Adrenal gland (tissue), 12 donors: ENCODE results near the gene RAB20. TPM values are rescaled to one million over a fixed set of nuclear protein-coding genes. Genes with fewer than 3 reads are reported as not detected.

Experiments
- DNase-seq, 7 donors: peaks; one replicate each; pipeline ENCODE4 v3.0.0-alpha.2; 2019 to 2020
- H3K27ac ChIP-seq, 5 donors: fragments of 200-600 bp; sonication (generic) in 4 of 5; 1 replicate in 3 of 5; 2 replicates in 2 of 5; pipeline versions ENCODE4 v1.5.1 to v1.8.0; 2016 to 2020; ENCODE audit warnings: mild to moderate bottlenecking in 1 of 5
- H3K27me3 ChIP-seq: fragments of 200-600 bp; 2 replicates; pipeline ENCODE4 v1.8.0; 2021
- H3K36me3 ChIP-seq, 2 donors: fragments of 200-600 bp; replicated peaks in 1 of 2; 1 replicate in 1 of 2; 2 replicates in 1 of 2; pipeline versions ENCODE4 v1.5.1 to v1.8.0; 2018 to 2022
- H3K4me1 ChIP-seq, 2 donors: fragments of 200-600 bp; replicated peaks in 1 of 2; 1 replicate in 1 of 2; 2 replicates in 1 of 2; pipeline versions ENCODE4 v1.5.1 to v1.8.0; 2018 to 2021
- H3K4me3 ChIP-seq, 4 donors: fragments of 200-600 bp; sonication (generic) in 3 of 4; one replicate each; pipeline ENCODE4 v1.5.1; 2016 to 2018
- H3K9me3 ChIP-seq, 3 donors: fragments of 200-600 bp; sonication (generic) in 1 of 3; replicated peaks in 1 of 3; 1 replicate in 2 of 3; 2 replicates in 1 of 3; pipeline versions ENCODE4 v1.5.1 to v1.8.0; 2016 to 2021
- CTCF ChIP-seq, 6 experiments: fragments of 450-650 bp in 4 of 6; fragments of 200-600 bp in 2 of 6; sonication (generic) in 1 of 6; IDR thresholded peaks; 1 replicate in 5 of 6; 2 replicates in 1 of 6; pipeline versions ENCODE4 v1.5.1 to v1.8.0; 2016 to 2021; ENCODE audit warnings: antibody characterized with exemption in 6 of 6, mild to moderate bottlenecking in 2 of 6, moderate library complexity in 1 of 6
- POLR2A ChIP-seq, 2 donors: fragments of 450-650 bp; IDR thresholded peaks; one replicate each; pipeline ENCODE4 v1.6.1; 2017; ENCODE audit warnings: antibody characterized with exemption in 2 of 2, mild to moderate bottlenecking in 2 of 2, moderate library complexity in 1 of 2
- WGBS, 4 donors: extraction: QIAGEN DNeasy Blood & Tissue Kit in 2 of 4; methylation state at CpG; one replicate each; pipeline versions ENCODE4 v1.1.5 to v1.1.7; 2013 to 2017; 5-methylcytosine and 5-hydroxymethylcytosine counted together
- intact Hi-C, 2 donors: fragments of 100-400 bp; cut with DNase I; formaldehyde crosslinking; loops; one replicate each; pipeline versions ENCODE4 v1.14.1 to v1.15.0; 2022 to 2023
- polyA plus RNA-seq, 3 donors: library from polyadenylated mRNA; stranded (reverse); fragments of 200-250 nt in 2 of 3; fragments of 350-450 nt in 1 of 3; fragmentation: Illumina TruSeq in 1 of 3; extraction: RNeasy Lipid Tissue Mini Kit (QIAGEN cat#74804) in 1 of 3; gene quantifications; one replicate each; pipeline ENCODE4 v1.2.3, GENCODE V29; 2013 to 2014
- total RNA-seq, 9 donors: library from RNA; depleted of rRNA in 4 of 9; stranded (reverse); fragments of >200 nt in 4 of 9; fragments of 120-200 nt in 1 of 9; fragmentation: NEBNext Ultra II Directional in 1 of 9; extraction: Animal tissue kit (Norgen Biotek cat#: 25700) in 1 of 9; gene quantifications; one replicate each; pipeline versions ENCODE4 v1.1.0 to v1.2.4, GENCODE V29; 2013 to 2023
- donor health status: healthy with polysubstance abuse.
- donor health status: Bipolar disorder and iron deficiency.
- donor health status: DM: yes; HTN: yes; CAD: no.
- donor health status: DM: no; HTN: no; CAD: no.
- donor health status: DM: no; HTN: no; CAD: no.
- donor health status: DM: yes; HTN: yes; CAD: no.

The RAB20 gene
- total and polyA plus RNA-seq, 12 donors: 15.0 to 259 (median 40.5) TPM

- Histone ChIP-seq H3K27ac (peak overlapping the region; percentile 91 to 99 (median 98)), H3K9me3 (no peaks in the 10 kb centered on the region), H3K4me3 (peak overlapping the region; percentile 63 to 98 (median 68)), H3K4me1 (peaks cover 36 to 46% of the 10 kb centered on the region in 2 donors), H3K27me3 (no peaks in the 10 kb centered on the region), H3K36me3 (peaks cover 0 to 3% of the 10 kb centered on the region in 2 donors)
- 5 to 10% (median 6%) methylated on average over 22 to 24 of the region's 24 CpGs for WGBS, 4 donors
- peak in 1 of 2 donors; percentile 38 for TF ChIP-seq POLR2A (IDR thresholded peaks at IDR 0.05)
- TF ChIP-seq CTCF (IDR thresholded peaks at IDR 0.05): no peak
- DNase-seq: peak in 3 of 7 donors; percentile 26 to 47 (median 43)
- intact Hi-C loops: loop anchor here (5.0 to 10.0 kb wide), 2 partner anchors 45 to 107 kb away; no protein-coding TSS in a partner anchor
Observed at GRCh38 chr13:110562036-110562597, 595 bp upstream of the RAB20 start.

- H3K36me3 ChIP-seq: peaks cover 0 to 3% of the 10 kb centered on the region in 2 donors
- peak; percentile 17 to 56 for TF ChIP-seq POLR2A (IDR thresholded peaks at IDR 0.05)
- no peak for TF ChIP-seq CTCF (IDR thresholded peaks at IDR 0.05)
- H3K27ac ChIP-seq: peak overlapping the region; percentile 91 to 99 (median 96)
- no peaks in the 10 kb centered on the region for H3K9me3 ChIP-seq
- intact Hi-C loops: loop anchor here (5.0 to 10.0 kb wide), 2 partner anchors 43 to 106 kb away; no protein-coding TSS in a partner anchor
- peaks cover 41 to 59% of the 10 kb centered on the region in 2 donors for H3K4me1 ChIP-seq
- DNase-seq: peak in 6 of 7 donors; percentile 61 to 77 (median 68)
- H3K27me3 ChIP-seq: no peaks in the 10 kb centered on the region
- 0 to 3% (median 1%) methylated on average over 17 to 29 of the region's 29 CpGs for WGBS, 4 donors
- peak overlapping the region; percentile 67 to 98 (median 90) for H3K4me3 ChIP-seq
Observed at GRCh38 chr13:110560601-110561343, 750 bp downstream of the RAB20 start.

GRCh38 chr13:110559986-110560385 is 1.5 kb downstream of the RAB20 start:
- Histone ChIP-seq H3K27me3 (no peaks in the 10 kb centered on the region), H3K27ac (peak overlapping the region; percentile 91 to 99 (median 96)), H3K36me3 (peaks cover 0 to 3% of the 10 kb centered on the region in 2 donors), H3K9me3 (no peaks in the 10 kb centered on the region), H3K4me3 (peak overlapping the region in 3 of 4 donors; percentile 67 to 98 (median 83)), H3K4me1 (peaks cover 46 to 67% of the 10 kb centered on the region in 2 donors)
- TF ChIP-seq CTCF (IDR thresholded peaks at IDR 0.05): no peak
- TF ChIP-seq POLR2A (IDR thresholded peaks at IDR 0.05): no peak
- WGBS, 4 donors: 22 to 35% (median 25%) methylated on average over 6 of the region's 6 CpGs
- intact Hi-C loops: loop anchor here (5.0 to 10.0 kb wide), 2 partner anchors 43 to 105 kb away; no protein-coding TSS in a partner anchor
- no peak for DNase-seq

GRCh38 chr13:110559429-110559943 is 2.0 kb downstream of the RAB20 start:
- H3K4me3 ChIP-seq: peak overlapping the region in 2 of 4 donors; percentile 67 to 98
- H3K36me3 ChIP-seq: no peaks in the 10 kb centered on the region
- H3K27me3 ChIP-seq: no peaks in the 10 kb centered on the region
- H3K27ac ChIP-seq: peak overlapping the region; percentile 91 to 99 (median 96)
- intact Hi-C loops: no loop called here
- H3K9me3 ChIP-seq: no peaks in the 10 kb centered on the region
- TF ChIP-seq CTCF (IDR thresholded peaks at IDR 0.05) (no peak), POLR2A (IDR thresholded peaks at IDR 0.05) (peak; percentile 20 to 84)
- DNase-seq: peak; percentile 63 to 79 (median 76)
- H3K4me1 ChIP-seq: peaks cover 47 to 72% of the 10 kb centered on the region in 2 donors
- WGBS, 4 donors: 5 to 18% (median 8%) methylated on average over 8 to 15 of the region's 15 CpGs
